Parathyroid adenoma (tissue), 2 donors: ENCODE results near the gene TMEM171.

Source experiments
- H2AFZ ChIP-seq: fragments of 300-600 bp; sonication (generic); one replicate; pipeline ENCODE4 v1.7.0; 2017; ENCODE audit warnings: antibody characterized with exemption, mild to moderate bottlenecking
- H3K27ac ChIP-seq: fragments of 300-600 bp; sonication (generic); one replicate; pipeline ENCODE4 v1.7.0; 2017
- H3K27me3 ChIP-seq: fragments of 300-600 bp; sonication (generic); one replicate; pipeline ENCODE4 v1.7.0; 2017; ENCODE audit warnings: low read length; ENCODE audit not compliant: control insufficient read depth, insufficient read depth
- H3K36me3 ChIP-seq: fragments of 300-600 bp; sonication (generic); one replicate; pipeline ENCODE4 v1.7.0; 2017; ENCODE audit warnings: low read length; ENCODE audit not compliant: control insufficient read depth, insufficient read depth
- H3K4me1 ChIP-seq: fragments of 300-600 bp; sonication (generic); one replicate; pipeline ENCODE4 v1.7.0; 2017; ENCODE audit warnings: control low read depth
- H3K4me2 ChIP-seq: fragments of 300-600 bp; sonication (generic); one replicate; pipeline ENCODE4 v1.7.0; 2017; ENCODE audit warnings: low read length
- H3K4me3 ChIP-seq: fragments of 300-600 bp; sonication (generic); one replicate; pipeline ENCODE4 v1.7.0; 2017; ENCODE audit warnings: low read depth, low read length
- H3K79me2 ChIP-seq: fragments of 300-600 bp; sonication (generic); one replicate; pipeline ENCODE4 v1.7.0; 2017; ENCODE audit warnings: control low read depth
- H3K9ac ChIP-seq: fragments of 300-600 bp; sonication (generic); one replicate; pipeline ENCODE4 v1.7.0; 2017; ENCODE audit warnings: mild to moderate bottlenecking
- H3K9me3 ChIP-seq: fragments of 300-600 bp; sonication (generic); one replicate; pipeline ENCODE4 v1.7.0; 2017; ENCODE audit warnings: low read length; ENCODE audit not compliant: control insufficient read depth
- TF ChIP-seq, protein P1 (sequence below): fragments of 300-600 bp; sonication (generic); IDR thresholded peaks from one replicate; pipeline ENCODE4 v1.7.0; 2017; ENCODE audit warnings: antibody characterized with exemption, mild to moderate bottlenecking
- donor health status: primary hyperparathyroidism.

TMEM171 gene

DNA sequence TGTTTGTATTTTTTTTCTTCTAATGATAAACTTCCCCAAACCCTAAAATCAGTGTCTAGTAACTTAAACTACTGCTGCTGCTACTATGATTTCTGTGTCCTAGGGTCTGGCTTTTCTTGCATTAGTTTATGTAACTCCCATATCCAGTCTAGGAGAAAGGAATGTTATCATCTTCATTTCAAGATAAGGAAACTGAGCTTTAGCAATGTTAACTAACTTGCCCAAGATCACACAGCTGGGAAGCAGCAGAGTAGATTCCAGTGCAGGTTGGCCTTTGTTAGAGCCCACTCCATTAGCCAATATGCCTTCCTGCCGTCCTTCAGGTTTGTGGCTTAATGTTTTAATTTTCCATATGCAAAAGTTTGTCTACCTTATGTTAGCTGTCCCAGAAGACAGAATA lies 10.4 kb downstream of the TMEM171 start:
- H3K27me3 ChIP-seq, result no peaks in the 10 kb centered on the region
- H3K79me2 ChIP-seq, result no peaks in the 10 kb centered on the region
- no peak overlapping the region for H2AFZ ChIP-seq
- TF ChIP-seq, protein P1, sequence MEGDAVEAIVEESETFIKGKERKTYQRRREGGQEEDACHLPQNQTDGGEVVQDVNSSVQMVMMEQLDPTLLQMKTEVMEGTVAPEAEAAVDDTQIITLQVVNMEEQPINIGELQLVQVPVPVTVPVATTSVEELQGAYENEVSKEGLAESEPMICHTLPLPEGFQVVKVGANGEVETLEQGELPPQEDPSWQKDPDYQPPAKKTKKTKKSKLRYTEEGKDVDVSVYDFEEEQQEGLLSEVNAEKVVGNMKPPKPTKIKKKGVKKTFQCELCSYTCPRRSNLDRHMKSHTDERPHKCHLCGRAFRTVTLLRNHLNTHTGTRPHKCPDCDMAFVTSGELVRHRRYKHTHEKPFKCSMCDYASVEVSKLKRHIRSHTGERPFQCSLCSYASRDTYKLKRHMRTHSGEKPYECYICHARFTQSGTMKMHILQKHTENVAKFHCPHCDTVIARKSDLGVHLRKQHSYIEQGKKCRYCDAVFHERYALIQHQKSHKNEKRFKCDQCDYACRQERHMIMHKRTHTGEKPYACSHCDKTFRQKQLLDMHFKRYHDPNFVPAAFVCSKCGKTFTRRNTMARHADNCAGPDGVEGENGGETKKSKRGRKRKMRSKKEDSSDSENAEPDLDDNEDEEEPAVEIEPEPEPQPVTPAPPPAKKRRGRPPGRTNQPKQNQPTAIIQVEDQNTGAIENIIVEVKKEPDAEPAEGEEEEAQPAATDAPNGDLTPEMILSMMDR, result no peak
- H3K27ac ChIP-seq, result no peak overlapping the region
- H3K9ac ChIP-seq, result no peak overlapping the region
- H3K36me3 ChIP-seq, result no peaks in the 10 kb centered on the region
- no peaks in the 10 kb centered on the region for H3K4me1 ChIP-seq
- no peaks in the 10 kb centered on the region for H3K9me3 ChIP-seq
- no peak overlapping the region for H3K4me2 ChIP-seq
- no peak overlapping the region for H3K4me3 ChIP-seq

DNA sequence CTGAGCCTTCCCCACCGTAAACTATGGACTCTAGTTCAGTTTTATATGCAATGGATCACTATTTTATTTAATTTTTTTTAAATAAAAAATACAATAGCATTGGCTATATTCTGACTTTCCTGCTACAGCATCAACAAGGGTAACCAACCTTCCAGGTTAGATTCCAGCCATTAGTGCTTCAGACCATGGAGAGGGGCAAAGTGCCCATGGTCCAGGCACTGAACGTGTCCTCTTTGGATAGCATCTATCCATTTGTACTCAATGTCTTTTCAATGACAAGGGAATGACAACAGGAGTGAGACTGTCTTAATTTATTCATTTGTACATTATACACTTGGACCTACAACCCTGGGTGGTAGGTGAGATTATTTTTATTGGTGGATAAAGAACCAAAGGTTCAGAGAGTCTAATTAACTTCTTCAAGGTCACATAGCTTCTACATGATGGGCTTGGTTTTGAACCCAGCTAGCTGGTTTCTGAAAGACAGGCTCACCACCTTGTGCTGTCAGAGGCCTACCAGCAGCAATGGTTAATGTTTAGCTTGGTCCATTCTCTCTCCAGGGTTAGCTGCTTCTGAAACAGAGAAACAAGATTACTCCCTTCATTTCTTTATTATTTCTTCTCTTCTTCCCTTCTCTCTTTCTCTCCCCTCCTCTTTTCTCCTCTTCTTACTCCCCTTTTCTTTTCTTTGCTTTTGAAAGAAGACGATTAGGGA lies 11.5 kb downstream of the TMEM171 start:
- no peaks in the 10 kb centered on the region for H3K9me3 ChIP-seq
- H3K36me3 ChIP-seq, result no peaks in the 10 kb centered on the region
- H3K9ac ChIP-seq, result no peak overlapping the region
- no peaks in the 10 kb centered on the region for H3K27me3 ChIP-seq
- no peaks in the 10 kb centered on the region for H3K79me2 ChIP-seq
- no peak overlapping the region for H3K4me2 ChIP-seq
- H3K27ac ChIP-seq, result no peak overlapping the region
- TF ChIP-seq, protein P1, result no peak
- no peak overlapping the region for H3K4me3 ChIP-seq
- H2AFZ ChIP-seq, result no peak overlapping the region
- H3K4me1 ChIP-seq, result no peaks in the 10 kb centered on the region

DNA sequence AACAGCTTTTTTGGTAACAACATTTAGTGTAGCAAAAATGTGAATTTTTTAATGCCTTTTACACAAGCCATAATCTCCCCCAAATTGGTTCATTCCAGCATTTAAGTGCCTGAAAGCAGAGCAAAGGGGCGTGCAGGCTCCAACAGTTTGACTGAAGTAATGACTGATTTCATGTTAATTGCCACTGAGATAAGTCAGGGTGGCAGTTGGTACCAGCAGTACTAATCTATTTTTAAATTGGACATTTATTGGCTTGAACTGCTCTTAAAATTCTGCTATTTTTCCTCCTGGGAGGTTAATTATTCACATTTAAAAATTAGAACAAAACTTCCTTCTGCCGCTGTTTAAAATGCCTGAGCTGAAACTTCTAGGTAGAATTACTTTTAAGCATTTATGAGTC lies 12.4 kb downstream of the TMEM171 start:
- Histone ChIP-seq H3K36me3 (no peaks in the 10 kb centered on the region), H3K27me3 (no peaks in the 10 kb centered on the region), H3K4me3 (no peak overlapping the region), H3K9ac (no peak overlapping the region), H3K27ac (no peak overlapping the region), H2AFZ (no peak overlapping the region), H3K4me2 (no peak overlapping the region), H3K9me3 (no peaks in the 10 kb centered on the region), H3K4me1 (no peaks in the 10 kb centered on the region), H3K79me2 (no peaks in the 10 kb centered on the region)
- TF ChIP-seq, protein P1, result no peak

DNA sequence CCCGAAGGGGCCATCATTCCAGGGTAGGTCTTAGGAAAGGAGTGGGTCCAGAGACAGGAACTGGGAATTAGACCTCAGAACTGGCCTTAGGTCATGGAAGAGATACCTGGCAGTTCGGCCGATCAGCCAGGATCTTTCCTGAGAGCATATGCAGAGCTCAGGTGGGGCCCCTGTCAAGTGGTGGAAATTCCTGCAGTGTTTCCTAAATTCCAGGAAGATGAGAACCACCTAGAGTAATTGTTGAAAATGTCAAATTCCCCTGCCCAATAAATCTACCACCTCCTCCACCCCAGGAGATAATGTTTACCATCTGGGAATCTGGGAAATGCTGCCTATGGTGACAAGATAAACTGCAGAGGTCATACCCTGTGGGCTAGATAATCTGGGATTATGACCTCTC lies 14.6 kb downstream of the TMEM171 start:
- no peak overlapping the region for H3K27ac ChIP-seq
- no peaks in the 10 kb centered on the region for H3K79me2 ChIP-seq
- H3K4me3 ChIP-seq, result no peak overlapping the region
- H3K9ac ChIP-seq, result no peak overlapping the region
- H3K27me3 ChIP-seq, result no peaks in the 10 kb centered on the region
- no peak overlapping the region for H3K4me2 ChIP-seq
- no peak overlapping the region for H2AFZ ChIP-seq
- no peaks in the 10 kb centered on the region for H3K9me3 ChIP-seq
- TF ChIP-seq, protein P1, result no peak
- no peaks in the 10 kb centered on the region for H3K36me3 ChIP-seq
- no peaks in the 10 kb centered on the region for H3K4me1 ChIP-seq

DNA sequence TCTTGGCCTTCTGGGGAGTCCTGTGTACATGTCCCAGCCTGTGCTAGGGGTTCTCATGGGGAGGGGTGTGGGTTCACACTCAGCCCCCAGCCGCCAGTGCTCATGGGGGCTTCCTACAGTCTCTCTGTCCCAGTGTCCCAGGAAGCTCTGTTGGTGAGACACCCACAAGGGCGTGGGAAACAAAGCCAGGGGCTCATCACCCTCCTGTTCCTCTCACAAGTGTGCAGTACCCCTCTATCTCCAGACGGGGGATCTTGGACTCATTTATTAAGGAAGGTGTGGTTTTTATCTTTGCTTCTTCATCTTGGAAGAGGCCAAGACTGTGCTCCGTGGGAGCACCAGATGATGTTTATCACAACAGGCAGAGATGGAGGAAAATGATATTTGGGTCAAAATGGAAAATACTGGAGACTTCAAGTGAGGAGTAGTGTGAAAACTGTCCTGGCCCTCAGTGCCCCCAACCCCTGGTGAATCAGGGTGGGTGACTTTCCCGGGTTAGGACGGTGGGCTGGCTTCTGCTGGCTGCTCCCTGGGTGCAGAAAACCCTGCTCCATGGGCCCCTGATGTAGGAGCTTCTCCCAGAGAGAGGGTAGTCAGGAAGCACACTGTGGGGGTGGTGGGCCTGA lies 15.2 kb downstream of the TMEM171 start:
- no peak overlapping the region for H3K4me3 ChIP-seq
- H3K9me3 ChIP-seq, result no peaks in the 10 kb centered on the region
- H3K36me3 ChIP-seq, result no peaks in the 10 kb centered on the region
- H2AFZ ChIP-seq, result no peak overlapping the region
- H3K79me2 ChIP-seq, result no peaks in the 10 kb centered on the region
- no peaks in the 10 kb centered on the region for H3K4me1 ChIP-seq
- no peak overlapping the region for H3K9ac ChIP-seq
- H3K27ac ChIP-seq, result no peak overlapping the region
- H3K27me3 ChIP-seq, result no peaks in the 10 kb centered on the region
- no peak overlapping the region for H3K4me2 ChIP-seq
- TF ChIP-seq, protein P1, result peak; percentile 34
